Measurements from ENCODE around the gene SYNE1. TPM values are rescaled to one million over a fixed set of nuclear protein-coding genes. Genes with fewer than 3 reads are reported as not detected.

Gene SYNE1
- polyA plus RNA-seq, 2 of the 4 experiments (the other 2 are of a cell fraction), result 10.5 to 28.5 TPM

- H3K4me3 ChIP-seq, result no peak overlapping the region
- CTCF ChIA-PET, result interaction anchor here (1.1 to 1.7 kb wide), 2 partner anchors 11 to 42 kb away, joined by 3 read pairs; no protein-coding TSS in a partner anchor
- H3K4me2 ChIP-seq, result no peak overlapping the region
- DNase-seq (ENCODE audit: low read depth in 1 of 2, low spot score in 1 of 2) (no peak), FAIRE-seq (no peak), ATAC-seq (no peak)
- H3K9me3 ChIP-seq, result no peaks in the 10 kb centered on the region
- H3K27ac ChIP-seq, result no peak overlapping the region
- POLR2A ChIA-PET, result no interaction called here
- WGBS (ENCODE audit: missing lambda C conversion rate), result 93% methylated on average over 4 of the region's 4 CpGs
- TF ChIP-seq CBX2 (IDR thresholded peaks at IDR 0.05; ENCODE audit: borderline replicate concordance, low read depth), result no peak
- no peak for TF ChIP-seq ZFP36 (IDR thresholded peaks at IDR 0.05; ENCODE audit: borderline replicate concordance, partially characterized antibody)
- TF ChIP-seq FOXS1 (CRISPR knock-in tag; IDR thresholded peaks at IDR 0.05), result no peak
- TF ChIP-seq BCL3 (IDR thresholded peaks at IDR 0.05), result no peak
- TF ChIP-seq RNF2 (IDR thresholded peaks at IDR 0.05; ENCODE audit: borderline replicate concordance, low read depth), result no peak
- TF ChIP-seq FOSL2 (IDR thresholded peaks at IDR 0.05), result no peak
- TF ChIP-seq FOSL2 (CRISPR knock-in tag; IDR thresholded peaks at IDR 0.05), result no peak
- no peak for TF ChIP-seq HDAC2 (IDR thresholded peaks at IDR 0.05)
- H3K4me1 ChIP-seq, result peaks cover 4% of the 10 kb centered on the region; the same call in 1 of the 3 replicates
These were observed 470.7 kb downstream of the SYNE1 start for GRCh38 chr6:152166497-152166896.

- FAIRE-seq (no peak), DNase-seq (ENCODE audit: low read depth in 1 of 2, low spot score in 1 of 2) (no peak), ATAC-seq (no peak)
- H3K27ac ChIP-seq, result no peak overlapping the region
- no peak overlapping the region for H3K4me2 ChIP-seq
- no peak for TF ChIP-seq CHD2 (IDR thresholded peaks at IDR 0.05; ENCODE audit: low read length, partially characterized antibody)
- TF ChIP-seq MAFK (IDR thresholded peaks at IDR 0.05; ENCODE audit: partially characterized antibody), result no peak
- no peak for TF ChIP-seq HEYL (CRISPR knock-in tag; IDR thresholded peaks at IDR 0.05)
- no peak for TF ChIP-seq TFCP2L1 (CRISPR knock-in tag; IDR thresholded peaks at IDR 0.05)
- no peak for TF ChIP-seq HMGXB4 (CRISPR knock-in tag; IDR thresholded peaks at IDR 0.05; ENCODE audit: borderline replicate concordance)
- no peak for TF ChIP-seq ZSCAN20 (CRISPR knock-in tag; IDR thresholded peaks at IDR 0.05)
- no peak for TF ChIP-seq USF2 (IDR thresholded peaks at IDR 0.05)
- CTCF ChIA-PET, result interaction anchor here (0.6 to 1.1 kb wide), 2 partner anchors 9 to 61 kb away, joined by 3 read pairs; no protein-coding TSS in a partner anchor
- POLR2A ChIA-PET, result no interaction called here
- H3K9me3 ChIP-seq, result no peaks in the 10 kb centered on the region
- WGBS (ENCODE audit: missing lambda C conversion rate), result 97% methylated on average over 5 of the region's 5 CpGs
- H3K4me1 ChIP-seq, result peaks cover 6% of the 10 kb centered on the region; the same call in 1 of the 3 replicates
- no peak overlapping the region for H3K4me3 ChIP-seq
These were observed 472.2 kb downstream of the SYNE1 start for GRCh38 chr6:152164957-152165356.

- ATAC-seq (no peak), FAIRE-seq (no peak), DNase-seq (ENCODE audit: low read depth in 1 of 2, low spot score in 1 of 2) (no peak)
- no peak for TF ChIP-seq SREBF2 (IDR thresholded peaks at IDR 0.05)
- no peak for TF ChIP-seq EHF (CRISPR knock-in tag; IDR thresholded peaks at IDR 0.05)
- no peak for TF ChIP-seq CBX2 (IDR thresholded peaks at IDR 0.05; ENCODE audit: borderline replicate concordance, low read depth)
- no peak for TF ChIP-seq ESRRA (IDR thresholded peaks at IDR 0.05; ENCODE audit: borderline replicate concordance, low read length)
- TF ChIP-seq RARB (CRISPR knock-in tag; IDR thresholded peaks at IDR 0.05), result no peak
- no peak for TF ChIP-seq CHD4 (IDR thresholded peaks at IDR 0.05; ENCODE audit: borderline replicate concordance)
- TF ChIP-seq FOSB (CRISPR knock-in tag; IDR thresholded peaks at IDR 0.05), result no peak
- TF ChIP-seq RCOR1 (IDR thresholded peaks at IDR 0.05; ENCODE audit: low read depth, low read length), result no peak
- no peak for TF ChIP-seq MAZ (IDR thresholded peaks at IDR 0.05; ENCODE audit: borderline replicate concordance, low read depth, low read length)
- TF ChIP-seq FOXS1 (CRISPR knock-in tag; IDR thresholded peaks at IDR 0.05), result no peak
- no peak overlapping the region for H3K4me3 ChIP-seq
- POLR2A ChIA-PET, result no interaction called here
- peaks cover 6% of the 10 kb centered on the region; the same call in 1 of the 3 replicates for H3K4me1 ChIP-seq
- CTCF ChIA-PET, result interaction anchor here (0.7 kb wide), 1 partner anchor 12 kb away, joined by 3 read pairs; no protein-coding TSS in a partner anchor
- H3K9me3 ChIP-seq, result no peaks in the 10 kb centered on the region
- H3K27ac ChIP-seq, result no peak overlapping the region
- H3K4me2 ChIP-seq, result no peak overlapping the region
These were observed 475.7 kb downstream of the SYNE1 start for GRCh38 chr6:152161501-152161900.

All from A549 (cell line).